Right ventricle myocardium inferior (tissue), 1 donor: ENCODE data around the gene TAF4B. TPM values are rescaled to one million over a fixed set of nuclear protein-coding genes. Genes with fewer than 3 reads are reported as not detected.
"Not testable (repeated sequence)": the region's sequence is repeated elsewhere in the genome, so short reads cannot be mapped to it uniquely, and the experiment has no call there.

Experiments
- ATAC-seq: fragments of 200-7000 bp; cut with Tn5 transposase; one replicate; pipeline ENCODE4 v1.9.1; 2020; ENCODE audit warnings: mild to moderate bottlenecking, moderate library complexity
- DNase-seq: peaks from one replicate; pipeline ENCODE4 v3.0.0; 2021; ENCODE audit errors: missing footprints
- intact Hi-C: fragments of 100-400 bp; cut with DNase I; formaldehyde crosslinking; loops from one replicate; pipeline ENCODE4 v1.11.0; 2022
- total RNA-seq: library from RNA; stranded (reverse); fragmentation: NEBNext Ultra II Directional; extraction: Animal tissue kit (Norgen Biotek cat#: 25700); gene quantifications from one replicate; pipeline ENCODE4 v1.2.1, GENCODE V29; 2021
- donor health status: DM: no; HTN: yes; CAD: no; lungs with severe emphysema.

The TAF4B gene
- total RNA-seq, 1 donor from 2014 or later: 1.2 TPM

GRCh38 chr18:26350961-26351360 is 124.7 kb downstream of the TAF4B start:
- intact Hi-C loops: no loop called here
- DNase-seq: no peak
- no peak for ATAC-seq

- DNase-seq: no peak
- no peak for ATAC-seq
- intact Hi-C loops: no loop called here
Measured at GRCh38 chr18:26356045-26356785, 130.0 kb downstream of the TAF4B start.

GRCh38 chr18:26357960-26358359 is 131.7 kb downstream of the TAF4B start:
- no peak for DNase-seq
- intact Hi-C loops: no loop called here
- no peak for ATAC-seq

GRCh38 chr18:26362021-26362420 is 135.8 kb downstream of the TAF4B start:
- DNase-seq: no peak
- no peak for ATAC-seq
- intact Hi-C loops: no loop called here

GRCh38 chr18:26367425-26367824 is 141.2 kb downstream of the TAF4B start:
- ATAC-seq: no peak
- intact Hi-C loops: no loop called here
- no peak for DNase-seq

GRCh38 chr18:26370037-26370436 is 143.8 kb downstream of the TAF4B start:
- ATAC-seq (no peak), DNase-seq (no peak)
- intact Hi-C loops: no loop called here

- intact Hi-C loops: no loop called here
- no peak for ATAC-seq
Measured at GRCh38 chr18:26376105-26376504, 149.9 kb downstream of the TAF4B start.

GRCh38 chr18:26378701-26379100 is 152.5 kb downstream of the TAF4B start:
- DNase-seq (no peak), ATAC-seq (no peak)
- intact Hi-C loops: no loop called here

More at GRCh38 chr18:26376105-26376504, 149.9 kb downstream of the TAF4B start:
- DNase-seq: no peak

- ATAC-seq, DNase-seq: not testable (repeated sequence)
- intact Hi-C loops: loop anchor here (5.0 kb wide), 1 partner anchor 166 kb away; the partner anchor contains the start of gene KCTD1
Measured at GRCh38 chr18:26381555-26381954, 155.3 kb downstream of the TAF4B start.

- ATAC-seq (peak; percentile 48), DNase-seq (no peak)
- intact Hi-C loops: loop anchor here (5.0 kb wide), 1 partner anchor 164 kb away; the partner anchor contains the start of gene KCTD1
Measured at GRCh38 chr18:26383454-26384270, 157.4 kb downstream of the TAF4B start.

GRCh38 chr18:26386002-26386401 is 159.8 kb downstream of the TAF4B start:
- intact Hi-C loops: no loop called here
- DNase-seq (no peak), ATAC-seq (peak; percentile 63)

- DNase-seq (no peak), ATAC-seq (no peak)
- intact Hi-C loops: no loop called here
Measured at GRCh38 chr18:26386441-26386840, 160.2 kb downstream of the TAF4B start.

GRCh38 chr18:26394047-26394654 is 167.9 kb downstream of the TAF4B start:
- ATAC-seq: no peak
- DNase-seq: no peak
- intact Hi-C loops: no loop called here

GRCh38 chr18:26397019-26397418 is 170.8 kb downstream of the TAF4B start:
- ATAC-seq: no peak
- intact Hi-C loops: no loop called here
- no peak for DNase-seq

- ATAC-seq (no peak), DNase-seq (no peak)
- intact Hi-C loops: loop anchor here (10.0 kb wide), 1 partner anchor 241 kb away; no protein-coding TSS in a partner anchor
Measured at GRCh38 chr18:26403491-26403890, 177.2 kb downstream of the TAF4B start.

- intact Hi-C loops: loop anchor here (5.0 to 10.0 kb wide), 3 partner anchors 217 to 367 kb away; no protein-coding TSS in a partner anchor
- no peak for DNase-seq
- ATAC-seq: peak; percentile 86
Measured at GRCh38 chr18:26405190-26405801, 179.1 kb downstream of the TAF4B start.

GRCh38 chr18:26406324-26406723 is 180.1 kb downstream of the TAF4B start:
- intact Hi-C loops: loop anchor here (5.0 to 10.0 kb wide), 3 partner anchors 216 to 366 kb away; no protein-coding TSS in a partner anchor
- DNase-seq (no peak), ATAC-seq (no peak)

- intact Hi-C loops: loop anchor here (5.0 to 10.0 kb wide), 3 partner anchors 215 to 365 kb away; no protein-coding TSS in a partner anchor
- DNase-seq: no peak
- no peak for ATAC-seq
Measured at GRCh38 chr18:26406854-26407517, 180.7 kb downstream of the TAF4B start.
